Activated CD8-positive, alpha-beta memory T cell treated with anti-CD3 and anti-CD28 coated beads, Interleukin-2, amount 50 U/mL, for 48 hours (primary cell): ENCODE measurements around the gene NPHP4.
"Not testable (repeated sequence)": the region's sequence is repeated elsewhere in the genome, so short reads cannot be mapped to it uniquely, and the experiment has no call there.

Experiments used
- DNase-seq: peaks from one replicate; pipeline ENCODE4 v3.0.0-alpha.2; 2020

Gene NPHP4

GRCh38 chr1:5873556-5873955, 118.7 kb downstream of the NPHP4 start:
- DNase-seq: no peak

DNA sequence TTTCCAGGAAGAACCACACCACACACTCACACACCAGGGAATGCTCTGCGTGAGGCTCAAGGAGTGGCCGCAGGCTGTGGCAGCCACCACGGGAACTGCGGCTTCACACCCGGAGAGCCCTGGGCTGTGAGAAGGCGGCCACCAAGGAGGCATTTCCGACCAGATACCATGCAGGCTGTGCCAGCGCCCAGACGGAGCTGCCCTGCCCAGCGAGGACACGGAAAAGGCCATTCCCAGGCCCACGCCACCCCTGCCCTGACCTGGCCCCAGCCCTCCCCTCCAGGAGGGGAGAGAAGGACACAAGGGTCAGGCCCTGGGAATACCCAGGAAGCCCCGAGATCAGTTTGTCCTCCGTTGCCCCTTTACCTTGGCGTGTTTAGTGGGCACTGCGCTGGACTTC, 119.3 kb downstream of the NPHP4 start:
- no peak for DNase-seq

- no peak for DNase-seq
These were observed 123.2 kb downstream of the NPHP4 start for GRCh38 chr1:5868931-5869500.

GRCh38 chr1:5865774-5866173, 126.5 kb downstream of the NPHP4 start:
- DNase-seq: no peak

- DNase-seq: no peak
These were observed 127.2 kb downstream of the NPHP4 start for GRCh38 chr1:5865056-5865455.

DNA sequence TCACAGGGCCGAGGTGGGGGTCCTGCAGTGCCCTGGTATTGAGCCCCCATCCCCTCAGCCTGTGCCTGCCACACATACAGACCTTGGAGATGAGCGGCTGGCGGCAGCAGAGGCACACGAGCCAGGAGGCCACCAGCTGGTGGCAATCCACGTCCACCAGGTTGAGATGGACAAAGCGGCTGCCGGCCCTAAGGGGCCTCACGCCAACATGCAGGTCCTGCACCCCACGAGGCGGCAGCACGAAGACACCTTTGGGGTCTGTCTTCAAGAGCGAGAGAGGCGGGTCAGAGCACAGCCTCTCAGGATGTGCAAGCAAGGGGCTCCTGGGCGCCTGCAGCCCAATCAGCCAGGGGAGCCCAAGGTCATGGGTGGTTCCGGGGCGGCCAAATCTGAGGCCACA, 128.0 kb downstream of the NPHP4 start:
- DNase-seq: no peak

- no peak for DNase-seq
These were observed 129.0 kb downstream of the NPHP4 start for GRCh38 chr1:5863238-5863637.

- DNase-seq: no peak
These were observed 130.1 kb downstream of the NPHP4 start for GRCh38 chr1:5861871-5862825.

DNA sequence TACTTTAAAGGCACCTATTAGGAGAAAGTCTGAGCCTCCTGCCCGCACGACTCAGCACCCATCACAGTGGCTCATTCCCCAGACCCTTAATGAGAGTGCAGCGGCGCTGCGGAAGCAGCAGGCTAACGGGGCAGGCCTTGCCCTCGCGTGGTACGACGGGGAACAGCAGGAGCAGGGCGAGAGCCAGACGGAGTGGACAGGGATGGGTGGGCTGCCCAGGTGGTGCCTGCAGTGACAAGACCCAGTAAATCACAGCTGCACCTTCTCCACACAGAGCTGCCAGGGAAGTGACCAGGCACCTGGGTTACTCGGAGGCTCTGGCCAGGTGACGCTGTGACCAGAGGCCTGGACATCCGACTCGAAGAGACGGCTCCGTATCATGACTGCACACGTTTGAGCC, 131.9 kb downstream of the NPHP4 start:
- DNase-seq: no peak

DNA sequence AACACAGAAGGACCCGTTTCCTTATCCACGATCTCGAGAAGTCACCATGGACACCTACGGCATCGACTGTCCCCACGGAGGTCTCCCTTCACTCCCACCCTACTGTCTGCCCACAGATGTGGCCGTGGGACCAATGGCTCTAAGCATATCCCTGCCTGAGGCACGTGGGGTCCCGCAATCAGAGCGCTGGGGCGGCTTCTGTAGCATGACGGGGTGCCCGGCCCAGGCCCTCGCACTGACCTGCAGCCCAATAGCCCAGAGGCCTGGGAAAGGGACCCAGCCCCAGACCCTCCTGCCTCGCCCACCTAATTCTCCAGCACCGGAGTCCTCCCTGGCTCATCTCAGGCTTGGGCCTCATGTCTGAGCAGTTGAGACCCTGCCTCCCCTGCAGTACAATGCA, 132.5 kb downstream of the NPHP4 start:
- no peak for DNase-seq

GRCh38 chr1:5858844-5859407, 133.3 kb downstream of the NPHP4 start:
- no peak for DNase-seq

DNA sequence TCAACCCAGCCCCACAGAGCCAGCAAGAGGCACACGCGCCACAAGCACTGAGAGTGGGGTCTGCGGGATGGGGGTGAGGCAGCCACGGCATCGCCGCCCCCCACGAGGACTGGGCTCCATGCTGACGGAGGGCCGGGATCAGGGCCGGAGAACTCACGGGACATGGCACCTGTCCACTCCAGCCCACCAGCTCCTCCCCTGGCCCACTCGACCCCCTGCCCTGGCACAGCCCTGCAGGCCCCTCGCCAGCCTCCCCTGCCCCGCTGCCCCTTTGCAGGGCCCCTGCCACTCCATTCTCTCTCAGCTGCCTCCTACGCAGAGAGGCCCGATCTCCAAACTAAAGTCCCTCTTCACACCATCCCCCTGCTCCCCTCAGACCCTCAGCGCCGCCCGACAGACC, 134.0 kb downstream of the NPHP4 start:
- DNase-seq: no peak

DNA sequence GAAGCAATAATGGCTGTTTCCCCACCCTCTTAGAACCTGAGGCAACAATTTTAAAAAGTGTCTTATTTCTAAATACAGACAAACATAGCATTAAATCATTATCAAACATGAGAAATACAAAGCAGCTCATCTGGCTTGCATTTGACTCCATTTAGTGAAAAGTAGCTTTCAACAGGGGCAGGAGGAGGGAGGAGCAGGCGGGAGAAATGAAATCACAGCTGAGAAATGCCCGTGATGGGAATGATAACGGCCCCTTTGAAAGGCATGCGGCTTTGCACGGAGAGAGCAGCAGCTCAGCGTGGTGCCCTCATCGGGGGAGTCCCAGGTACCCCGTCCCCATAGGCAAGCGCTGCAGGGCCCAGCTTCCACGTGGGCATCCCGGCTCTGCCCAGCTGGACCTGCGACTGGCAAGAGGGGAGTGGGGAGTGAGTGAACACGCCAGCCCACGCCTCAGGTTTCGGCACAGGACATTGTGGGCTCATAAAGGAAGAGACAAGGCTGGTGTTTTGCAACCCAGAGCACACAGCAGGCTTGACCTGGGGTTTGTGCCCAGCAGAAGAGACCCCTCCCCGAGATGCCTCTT, 134.6 kb downstream of the NPHP4 start:
- no peak for DNase-seq

DNA sequence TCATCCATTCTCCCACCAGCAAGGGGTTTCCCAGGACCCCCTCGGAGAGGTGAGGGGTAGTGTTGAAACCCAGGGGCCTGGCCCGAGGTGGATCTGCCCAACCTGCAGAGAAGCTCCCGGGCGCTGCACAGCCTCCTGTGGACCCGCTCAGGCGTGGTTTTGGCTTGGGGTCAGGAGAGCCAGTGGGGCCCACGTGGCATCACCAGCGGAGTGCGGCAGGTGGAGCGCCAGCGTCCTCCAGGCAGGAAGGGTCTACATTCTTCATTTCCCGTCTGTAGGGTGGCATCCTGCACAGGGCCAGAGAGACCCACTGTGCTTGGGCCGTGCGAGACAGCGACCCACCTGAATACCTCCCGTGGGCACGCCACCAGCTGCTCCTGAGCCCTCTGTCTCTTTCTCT, 135.2 kb downstream of the NPHP4 start:
- DNase-seq: no peak

- no peak for DNase-seq
These were observed 135.9 kb downstream of the NPHP4 start for GRCh38 chr1:5856246-5856815.

DNA sequence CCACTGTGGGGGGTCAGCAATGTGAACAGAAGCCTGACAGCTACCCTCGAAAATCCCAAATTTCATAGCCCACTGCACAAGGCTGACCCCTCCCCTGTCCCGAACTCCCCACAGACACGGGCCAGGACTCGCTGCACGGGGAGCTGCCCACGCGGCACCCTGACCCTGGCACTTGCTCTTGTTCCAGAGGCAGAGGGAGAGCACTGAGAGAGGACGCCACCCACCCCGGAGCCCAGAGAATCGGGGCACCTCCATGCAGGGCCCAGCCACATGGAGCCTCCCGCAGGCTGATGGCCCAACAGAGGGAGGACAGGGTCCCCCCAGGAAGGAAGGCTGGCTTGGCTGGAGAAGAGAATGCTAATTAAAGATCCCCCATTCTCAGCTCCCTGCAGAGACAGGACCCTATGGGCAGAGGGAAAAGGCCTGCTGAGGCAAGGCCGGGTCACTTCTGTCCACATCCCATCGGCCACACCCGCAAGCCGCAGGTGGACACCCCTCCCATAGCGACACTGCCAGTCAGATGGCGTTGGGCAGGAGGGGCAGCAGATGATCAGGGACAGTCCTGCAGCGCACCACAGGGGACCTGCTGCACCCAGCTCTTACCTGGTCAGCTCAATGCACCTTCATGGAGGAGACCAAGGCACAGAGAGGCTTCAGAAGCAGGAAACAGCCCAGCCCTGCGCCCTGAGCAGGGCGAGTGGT, 136.9 kb downstream of the NPHP4 start:
- DNase-seq: no peak

- DNase-seq: no peak
These were observed 137.5 kb downstream of the NPHP4 start for GRCh38 chr1:5854754-5855153.

GRCh38 chr1:5853858-5854257, 138.4 kb downstream of the NPHP4 start:
- DNase-seq: not testable (repeated sequence)

DNA sequence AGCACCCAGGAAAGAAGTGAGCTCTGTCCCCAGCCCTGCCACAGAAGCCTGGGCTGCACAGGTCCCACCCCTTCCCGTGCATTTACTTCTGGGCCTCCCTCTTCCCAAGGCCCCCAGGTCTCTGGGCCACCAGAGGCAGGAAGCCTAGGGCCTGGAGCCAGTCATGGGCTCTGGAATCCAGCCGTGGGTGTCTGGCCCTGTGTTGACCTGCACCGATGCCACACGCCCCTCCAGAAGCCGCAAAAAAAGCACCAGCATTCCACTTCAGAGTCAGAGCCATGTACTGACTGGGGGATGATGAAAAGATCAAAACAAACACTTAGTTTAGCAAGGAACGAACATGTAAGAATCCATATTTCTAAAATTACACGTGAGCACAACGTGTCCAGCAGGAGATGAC, 141.7 kb downstream of the NPHP4 start:
- DNase-seq: no peak

DNA sequence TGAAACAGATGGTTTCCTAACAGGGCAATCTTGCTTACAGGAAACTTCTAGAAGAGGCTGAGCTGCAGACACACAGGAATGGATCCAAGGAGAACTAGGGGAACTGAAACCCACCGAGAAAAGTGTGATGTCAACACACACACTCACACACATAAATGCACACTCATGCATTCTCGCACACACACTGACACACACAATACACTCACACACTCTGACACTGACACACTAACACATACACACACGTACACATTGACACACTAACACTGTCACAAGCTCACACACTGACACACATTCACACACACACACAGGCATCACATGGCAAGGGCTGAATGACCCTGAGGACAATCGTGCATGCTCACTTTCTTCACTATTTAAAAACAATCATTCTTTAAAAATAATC, 142.7 kb downstream of the NPHP4 start:
- no peak for DNase-seq

- DNase-seq: no peak
These were observed 145.1 kb downstream of the NPHP4 start for GRCh38 chr1:5847013-5847659.

- DNase-seq: no peak
These were observed 146.8 kb downstream of the NPHP4 start for GRCh38 chr1:5845376-5845775.
